GM12874 (cell line): ENCODE data around the gene SMAD7.

Experiments
- TF ChIP-seq, protein P1 (sequence below): IDR thresholded peaks from 2 replicates; pipeline ENCODE4 v1.5.1; 2011; ENCODE audit warnings: low read depth, mild to moderate bottlenecking, control low read depth, low read length, moderate library complexity; ENCODE audit not compliant: insufficient read depth

SMAD7 gene

DNA sequence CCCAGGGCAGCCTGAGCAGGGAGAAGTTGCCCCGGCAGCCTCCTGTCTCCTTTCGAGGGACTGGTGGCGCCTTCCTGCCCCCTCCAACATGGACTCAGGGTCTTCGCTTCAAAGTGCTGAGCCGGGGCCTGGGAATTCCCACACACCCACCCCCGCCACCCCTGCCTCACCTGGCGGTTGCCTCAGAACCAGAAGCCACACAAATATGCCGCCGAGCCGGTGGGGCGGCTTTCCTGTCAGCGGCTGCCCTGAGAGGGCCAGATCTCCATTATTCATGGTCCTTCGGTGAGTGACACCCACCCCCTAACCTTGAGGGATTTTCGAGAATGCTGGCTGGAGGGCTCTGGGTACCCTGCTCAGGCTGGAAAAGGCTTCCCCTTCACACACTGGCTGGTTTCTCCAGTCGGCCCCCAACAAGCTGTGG lies 71.7 kb downstream of the SMAD7 start:
- TF ChIP-seq, protein P1, sequence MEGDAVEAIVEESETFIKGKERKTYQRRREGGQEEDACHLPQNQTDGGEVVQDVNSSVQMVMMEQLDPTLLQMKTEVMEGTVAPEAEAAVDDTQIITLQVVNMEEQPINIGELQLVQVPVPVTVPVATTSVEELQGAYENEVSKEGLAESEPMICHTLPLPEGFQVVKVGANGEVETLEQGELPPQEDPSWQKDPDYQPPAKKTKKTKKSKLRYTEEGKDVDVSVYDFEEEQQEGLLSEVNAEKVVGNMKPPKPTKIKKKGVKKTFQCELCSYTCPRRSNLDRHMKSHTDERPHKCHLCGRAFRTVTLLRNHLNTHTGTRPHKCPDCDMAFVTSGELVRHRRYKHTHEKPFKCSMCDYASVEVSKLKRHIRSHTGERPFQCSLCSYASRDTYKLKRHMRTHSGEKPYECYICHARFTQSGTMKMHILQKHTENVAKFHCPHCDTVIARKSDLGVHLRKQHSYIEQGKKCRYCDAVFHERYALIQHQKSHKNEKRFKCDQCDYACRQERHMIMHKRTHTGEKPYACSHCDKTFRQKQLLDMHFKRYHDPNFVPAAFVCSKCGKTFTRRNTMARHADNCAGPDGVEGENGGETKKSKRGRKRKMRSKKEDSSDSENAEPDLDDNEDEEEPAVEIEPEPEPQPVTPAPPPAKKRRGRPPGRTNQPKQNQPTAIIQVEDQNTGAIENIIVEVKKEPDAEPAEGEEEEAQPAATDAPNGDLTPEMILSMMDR: no peak

DNA sequence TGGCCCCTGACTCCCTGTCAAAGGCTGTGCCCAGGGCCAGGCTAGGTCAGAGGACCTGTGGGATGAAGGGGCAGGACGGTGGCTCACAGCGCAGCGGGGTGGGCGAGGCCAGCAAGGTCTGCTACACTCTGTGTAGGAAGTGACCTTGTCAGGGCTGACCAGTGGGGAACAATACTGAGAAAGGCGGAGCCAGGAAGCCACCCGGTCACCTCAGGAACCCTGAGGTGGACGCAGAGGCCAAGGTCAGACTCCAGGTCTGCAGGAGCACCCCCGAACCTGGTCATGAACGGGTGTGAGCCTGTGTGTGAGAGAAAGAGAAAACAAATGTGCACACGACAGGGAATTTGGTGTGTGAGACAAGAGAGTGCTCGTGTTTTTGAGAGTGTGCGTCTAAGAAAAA lies 72.3 kb downstream of the SMAD7 start:
- TF ChIP-seq, protein P1: no peak

DNA sequence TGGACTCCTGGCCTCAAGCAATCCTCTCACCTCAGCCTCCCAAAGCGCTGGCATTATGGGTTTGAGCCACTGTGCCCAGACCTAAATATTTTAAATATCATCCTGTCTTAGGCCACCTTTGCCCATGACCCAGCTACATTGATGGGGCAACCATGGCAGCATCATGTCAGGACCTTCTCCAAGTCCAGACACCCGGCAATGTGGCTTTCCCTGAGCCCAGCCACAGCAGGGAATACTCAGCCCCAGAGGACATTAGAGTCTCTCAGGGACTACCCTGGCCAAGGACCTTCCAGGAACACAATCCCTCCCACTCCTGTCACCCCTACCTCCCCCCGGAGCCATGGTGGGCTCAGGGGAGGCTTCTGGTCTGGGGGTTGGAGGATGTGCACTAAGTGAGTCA lies 72.8 kb downstream of the SMAD7 start:
- TF ChIP-seq, protein P1: no peak

DNA sequence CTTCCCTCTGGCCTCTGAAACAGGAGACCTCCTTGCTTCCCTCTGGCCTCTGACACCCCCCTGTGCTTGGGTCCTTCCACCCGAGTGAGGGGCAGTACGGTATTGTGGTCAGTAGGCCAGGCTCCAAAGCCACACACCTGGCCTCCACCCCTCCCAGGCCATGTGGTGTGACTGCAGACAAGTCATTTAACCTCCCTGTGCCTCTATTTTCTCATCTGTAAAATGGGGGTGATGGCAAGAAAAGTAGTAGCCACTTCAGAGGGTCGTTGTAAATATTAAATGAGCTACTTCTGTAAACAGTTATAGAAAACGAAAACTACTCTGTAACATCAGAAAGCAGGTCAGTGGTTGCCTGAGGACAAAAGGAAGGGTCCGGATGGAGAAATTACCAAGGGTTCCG lies 74.2 kb downstream of the SMAD7 start:
- TF ChIP-seq, protein P1: no peak

DNA sequence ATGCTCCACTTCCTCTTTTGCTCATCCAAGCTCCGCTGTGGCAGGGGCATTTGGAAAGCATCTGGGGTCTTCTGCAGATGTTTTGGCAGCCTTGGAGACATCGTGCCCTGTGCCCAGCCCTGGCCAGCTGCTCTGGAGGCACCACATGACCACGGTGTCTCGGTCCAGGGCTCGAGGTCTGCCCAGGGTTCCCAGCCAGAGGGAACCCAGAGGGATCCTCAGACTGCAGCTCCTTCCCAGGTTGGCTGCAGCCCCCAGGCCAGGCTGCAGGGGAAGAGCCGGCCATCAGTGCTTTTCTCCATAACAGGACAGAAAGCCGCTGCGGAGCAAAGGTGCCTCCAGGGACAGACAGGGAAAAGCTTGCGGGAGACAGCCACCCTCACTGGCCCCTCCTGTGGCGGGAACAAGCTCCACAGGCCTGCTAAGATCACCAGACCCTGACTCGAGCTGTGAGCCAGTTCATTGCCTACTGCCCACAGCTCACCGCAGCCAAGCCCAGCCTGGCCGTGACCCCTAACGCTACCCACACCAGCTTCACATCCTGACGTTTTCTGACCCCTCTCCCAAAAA lies 74.7 kb downstream of the SMAD7 start:
- TF ChIP-seq, protein P1: no peak

DNA sequence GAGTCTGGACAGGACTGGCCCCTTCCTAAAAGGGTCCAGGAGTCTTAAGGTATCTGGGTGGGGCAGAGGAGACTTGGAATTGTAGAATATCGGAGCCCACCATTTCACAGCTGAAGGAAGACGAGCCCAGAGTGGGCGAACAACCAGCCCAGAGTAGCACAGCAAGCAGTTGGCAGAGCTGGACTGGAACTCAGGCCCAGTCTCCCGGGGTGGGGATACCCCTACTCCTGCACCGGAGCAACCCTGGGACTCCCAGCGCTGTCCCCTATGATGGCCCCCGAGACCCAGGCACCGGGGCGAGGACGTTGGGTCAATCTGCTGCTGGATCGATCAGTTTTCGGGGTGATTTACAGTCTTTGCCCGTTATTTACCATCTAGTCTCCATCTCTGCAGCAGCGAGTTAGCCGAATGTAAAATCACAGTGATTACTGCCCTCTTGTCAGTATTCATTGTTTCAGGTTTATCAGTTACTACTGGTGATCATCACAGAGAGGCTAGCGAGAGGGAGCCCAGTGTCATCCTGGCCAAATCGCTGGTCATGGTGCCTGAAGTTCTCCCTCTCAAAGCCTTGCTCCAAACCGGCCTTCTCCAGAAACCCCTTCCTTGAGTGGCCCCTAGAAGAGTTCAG lies 75.3 kb downstream of the SMAD7 start:
- TF ChIP-seq, protein P1: no peak

DNA sequence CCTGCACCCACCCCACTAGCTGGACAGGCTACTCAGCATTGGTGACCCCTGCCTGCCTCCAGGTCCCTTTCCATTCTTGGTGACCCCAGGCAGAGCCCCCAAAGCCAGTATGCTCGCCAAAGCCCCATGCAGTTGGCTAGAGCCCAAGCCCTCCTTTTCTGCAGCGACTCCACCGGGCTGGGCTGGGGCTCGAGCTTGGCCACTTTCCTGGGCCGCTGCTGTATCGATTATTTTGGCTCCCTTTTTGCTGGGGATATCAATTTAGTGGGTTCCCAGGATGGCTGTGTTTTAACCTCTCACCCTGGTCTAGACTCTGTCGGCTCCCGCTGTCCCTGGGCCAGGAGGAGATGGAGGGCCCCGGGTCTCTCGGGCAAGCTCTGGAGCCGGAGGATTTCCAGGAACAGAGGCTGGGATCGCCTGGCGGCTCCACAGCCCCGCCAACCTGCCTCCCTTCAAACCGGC lies 76.0 kb downstream of the SMAD7 start:
- TF ChIP-seq, protein P1: no peak
